Lower leg skin (tissue), 3 donors: ENCODE measurements around the gene PLP2.

Source experiments
- CTCF ChIP-seq, 3 donors: fragments of 450-650 bp; IDR thresholded peaks; one replicate each; pipeline ENCODE4 v1.5.1; 2016; ENCODE audit warnings: antibody characterized with exemption in 3 of 3, mild to moderate bottlenecking in 3 of 3, moderate library complexity in 2 of 3
- POLR2A ChIP-seq, 2 donors: fragments of 450-650 bp; IDR thresholded peaks; one replicate each; pipeline ENCODE4 v1.6.1; 2016 to 2017; ENCODE audit warnings: antibody characterized with exemption in 2 of 2, mild to moderate bottlenecking in 1 of 2, moderate library complexity in 1 of 2

DNA sequence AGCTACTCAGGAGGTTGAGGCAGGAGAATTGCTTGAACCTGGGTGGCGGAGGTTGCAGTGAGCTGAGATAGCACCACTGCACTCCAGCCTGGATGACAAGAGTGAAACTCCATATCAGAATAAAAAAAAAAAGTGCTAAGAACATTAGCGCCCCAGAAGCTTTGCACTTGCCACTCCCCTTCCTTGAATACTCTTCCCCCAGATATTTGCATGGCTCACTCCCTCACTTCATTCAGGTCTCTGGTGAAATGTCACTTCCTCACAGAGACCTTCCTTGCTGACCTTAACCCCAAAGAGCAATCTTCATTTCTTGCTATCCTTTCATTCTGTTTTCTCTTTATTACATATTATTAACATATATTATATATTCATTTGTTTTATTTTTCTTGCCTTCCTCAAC, 50.2 kb downstream of the PLP2 start:
- TF ChIP-seq POLR2A (IDR thresholded peaks at IDR 0.05) (no peak), CTCF (IDR thresholded peaks at IDR 0.05) (no peak)
